ENCODE results near the gene KRT9.

KRT9 gene

DNA sequence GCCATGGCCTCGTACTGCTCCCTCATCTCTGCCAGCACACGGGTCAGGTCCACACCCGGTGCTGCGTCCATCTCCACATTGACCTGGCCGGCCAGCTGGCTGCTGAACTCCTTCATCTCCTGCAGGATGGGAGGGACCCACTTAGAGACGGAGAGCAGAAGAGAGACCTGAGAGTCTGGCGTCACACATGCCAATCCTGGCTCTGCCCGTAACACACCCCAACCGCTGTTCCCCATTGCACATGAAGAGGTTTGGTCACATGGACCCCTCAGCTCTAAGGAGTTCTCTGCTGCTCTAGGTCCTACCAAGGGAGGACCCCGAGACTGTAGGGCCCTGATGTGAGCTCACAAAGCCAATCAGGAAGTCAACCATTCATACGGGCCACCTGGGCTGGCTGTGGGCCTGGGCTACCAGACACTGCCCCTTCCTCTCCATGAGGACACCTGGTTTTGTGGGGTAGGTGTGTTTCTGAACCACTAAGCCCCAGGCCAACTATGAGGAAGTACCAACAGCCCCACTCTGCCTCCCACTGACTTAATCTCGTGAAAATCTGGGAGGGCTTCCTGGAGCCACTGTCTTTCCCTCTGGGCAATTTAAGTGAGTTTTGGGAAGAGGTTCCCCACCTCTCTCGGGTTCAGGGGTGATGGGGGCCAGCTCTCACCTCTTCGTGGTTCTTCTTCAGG lies 55.6 kb downstream of the KRT9 start:
- ChIA-PET POLR2A (no interaction called here), CTCF (interaction anchor here (1.6 kb wide), 1 partner anchor 33 kb away, joined by 4 read pairs; no protein-coding TSS in a partner anchor)
- no peak for DNase-seq (ENCODE audit: extremely low spot score)
- TF ChIP-seq TARDBP (IDR thresholded peaks at IDR 0.05) (no peak), FOXA1 (IDR thresholded peaks at IDR 0.05) (no peak), FOXM1 (IDR thresholded peaks at IDR 0.05; ENCODE audit: borderline replicate concordance) (no peak), L3MBTL2 (conservative IDR thresholded peaks at IDR 0.05) (no peak), CTBP1 (IDR thresholded peaks at IDR 0.05; ENCODE audit: borderline replicate concordance) (no peak)

Data from HEK293T (cell line).